Neural crest cell (in vitro differentiated cells): ENCODE measurements around the gene BBLN. TPM values are rescaled to one million over a fixed set of nuclear protein-coding genes. Genes with fewer than 3 reads are reported as not detected.

Experiments
- DNase-seq: peaks from one replicate; pipeline ENCODE4 v3.0.0; 2021; ENCODE audit warnings: low read depth, mixed read lengths, low spot score
- H3K27ac Mint-ChIP-seq: one replicate; pipeline ENCODE4 v1.8.0; 2021; ENCODE audit warnings: mild to moderate bottlenecking, mixed read lengths; ENCODE audit not compliant: unreplicated experiment
- H3K27me3 Mint-ChIP-seq: 2 replicates; pipeline ENCODE4 v1.8.0; 2021; ENCODE audit warnings: low read depth, mild to moderate bottlenecking, mixed read lengths
- H3K36me3 Mint-ChIP-seq: 2 replicates; pipeline ENCODE4 v1.8.0; 2021; ENCODE audit warnings: low read depth, mild to moderate bottlenecking, mixed read lengths
- H3K4me1 Mint-ChIP-seq: 2 replicates; pipeline ENCODE4 v1.8.0; 2021; ENCODE audit warnings: mixed read lengths
- H3K4me3 Mint-ChIP-seq: one replicate; pipeline ENCODE4 v1.8.0; 2021; ENCODE audit warnings: mild to moderate bottlenecking, mixed read lengths
- H3K9me3 Mint-ChIP-seq: 2 replicates; pipeline ENCODE4 v1.8.0; 2021; ENCODE audit warnings: mixed read lengths
- total RNA-seq: library from RNA; stranded (reverse); gene quantifications from 2 replicates; pipeline ENCODE4 v1.2.1, GENCODE V29; 2021
- TF ChIP-seq, protein P1 (sequence below): fragments of 200-600 bp; sonication (generic); conservative IDR thresholded peaks from 2 replicates; pipeline ENCODE4 v1.5.0; 2021; ENCODE audit warnings: antibody characterized with exemption, mild to moderate bottlenecking

Gene BBLN
- total RNA-seq, 1 donor from 2014 or later, result 82.5 TPM

DNA sequence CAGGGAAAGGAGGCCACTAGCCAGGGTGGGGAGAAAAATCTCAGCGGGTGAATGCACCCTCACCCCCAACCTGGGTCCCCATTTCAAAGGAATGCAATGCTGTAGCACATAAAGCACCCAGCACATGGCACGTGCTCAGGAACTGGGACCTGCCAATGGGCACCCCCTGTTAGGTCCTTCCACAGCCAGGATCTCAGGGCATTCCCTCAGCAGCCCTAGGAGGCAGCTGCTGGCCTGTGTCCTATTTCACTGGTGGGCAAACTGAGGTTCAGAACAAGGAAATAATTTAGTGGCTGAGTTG is 51.9 kb downstream of the BBLN start:
- no peak overlapping the region for H3K4me3 Mint-ChIP-seq
- H3K36me3 Mint-ChIP-seq, result no peaks in the 10 kb centered on the region
- no peaks in the 10 kb centered on the region for H3K27me3 Mint-ChIP-seq
- no peaks in the 10 kb centered on the region for H3K9me3 Mint-ChIP-seq
- no peak overlapping the region for H3K27ac Mint-ChIP-seq
- peaks cover 17% of the 10 kb centered on the region for H3K4me1 Mint-ChIP-seq
- TF ChIP-seq, protein P1, sequence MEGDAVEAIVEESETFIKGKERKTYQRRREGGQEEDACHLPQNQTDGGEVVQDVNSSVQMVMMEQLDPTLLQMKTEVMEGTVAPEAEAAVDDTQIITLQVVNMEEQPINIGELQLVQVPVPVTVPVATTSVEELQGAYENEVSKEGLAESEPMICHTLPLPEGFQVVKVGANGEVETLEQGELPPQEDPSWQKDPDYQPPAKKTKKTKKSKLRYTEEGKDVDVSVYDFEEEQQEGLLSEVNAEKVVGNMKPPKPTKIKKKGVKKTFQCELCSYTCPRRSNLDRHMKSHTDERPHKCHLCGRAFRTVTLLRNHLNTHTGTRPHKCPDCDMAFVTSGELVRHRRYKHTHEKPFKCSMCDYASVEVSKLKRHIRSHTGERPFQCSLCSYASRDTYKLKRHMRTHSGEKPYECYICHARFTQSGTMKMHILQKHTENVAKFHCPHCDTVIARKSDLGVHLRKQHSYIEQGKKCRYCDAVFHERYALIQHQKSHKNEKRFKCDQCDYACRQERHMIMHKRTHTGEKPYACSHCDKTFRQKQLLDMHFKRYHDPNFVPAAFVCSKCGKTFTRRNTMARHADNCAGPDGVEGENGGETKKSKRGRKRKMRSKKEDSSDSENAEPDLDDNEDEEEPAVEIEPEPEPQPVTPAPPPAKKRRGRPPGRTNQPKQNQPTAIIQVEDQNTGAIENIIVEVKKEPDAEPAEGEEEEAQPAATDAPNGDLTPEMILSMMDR, result no peak
- no peak for DNase-seq

Other genes with a start within 250 kb of the BBLN start
- gene ST6GALNAC4, start 243.2 kb upstream of the BBLN start, total RNA-seq, result 12.6 and 14.5 TPM in 2 replicates
- 2.6 and 3.4 TPM in 2 replicates for gene PIP5KL1, start 229.5 kb upstream of the BBLN start, total RNA-seq
- gene DPM2, start 222.4 kb upstream of the BBLN start, total RNA-seq, result 52.2 and 59.1 TPM in 2 replicates
- 53.5 and 71.1 TPM in 2 replicates for gene EEIG1, start 179.3 kb upstream of the BBLN start, total RNA-seq
- 9.8 and 11.8 TPM in 2 replicates for gene NAIF1, start 92.9 kb upstream of the BBLN start, total RNA-seq
- 13.9 and 16.8 TPM in 2 replicates for gene SLC25A25, start 92.0 kb upstream of the BBLN start, total RNA-seq
- 63.2 and 72.2 TPM in 2 replicates for gene PTGES2, start 32.5 kb upstream of the BBLN start, total RNA-seq
- gene LCN2, start 10.8 kb upstream of the BBLN start, total RNA-seq, result not detected in 2 replicates
- gene CIZ1, start 31.3 kb downstream of the BBLN start, total RNA-seq, result 201 and 226 TPM in 2 replicates
- gene DNM1, start 43.1 kb downstream of the BBLN start, total RNA-seq, result 84.0 and 87.2 TPM in 2 replicates
- gene GOLGA2, start 115.7 kb downstream of the BBLN start, total RNA-seq, result 56.9 and 64.1 TPM in 2 replicates
- gene SWI5, start 116.0 kb downstream of the BBLN start, total RNA-seq, result 17.1 and 20.7 TPM in 2 replicates
- gene TRUB2, start 162.2 kb downstream of the BBLN start, total RNA-seq, result 33.4 and 35.0 TPM in 2 replicates
- 50.8 and 51.0 TPM in 2 replicates for gene COQ4, start 162.6 kb downstream of the BBLN start, total RNA-seq
- 43.0 and 45.6 TPM in 2 replicates for gene SLC27A4, start 180.3 kb downstream of the BBLN start, total RNA-seq
- gene URM1, start 211.1 kb downstream of the BBLN start, total RNA-seq, result 69.9 and 73.2 TPM in 2 replicates